ENCODE measurements around the gene C5orf63.

DNA sequence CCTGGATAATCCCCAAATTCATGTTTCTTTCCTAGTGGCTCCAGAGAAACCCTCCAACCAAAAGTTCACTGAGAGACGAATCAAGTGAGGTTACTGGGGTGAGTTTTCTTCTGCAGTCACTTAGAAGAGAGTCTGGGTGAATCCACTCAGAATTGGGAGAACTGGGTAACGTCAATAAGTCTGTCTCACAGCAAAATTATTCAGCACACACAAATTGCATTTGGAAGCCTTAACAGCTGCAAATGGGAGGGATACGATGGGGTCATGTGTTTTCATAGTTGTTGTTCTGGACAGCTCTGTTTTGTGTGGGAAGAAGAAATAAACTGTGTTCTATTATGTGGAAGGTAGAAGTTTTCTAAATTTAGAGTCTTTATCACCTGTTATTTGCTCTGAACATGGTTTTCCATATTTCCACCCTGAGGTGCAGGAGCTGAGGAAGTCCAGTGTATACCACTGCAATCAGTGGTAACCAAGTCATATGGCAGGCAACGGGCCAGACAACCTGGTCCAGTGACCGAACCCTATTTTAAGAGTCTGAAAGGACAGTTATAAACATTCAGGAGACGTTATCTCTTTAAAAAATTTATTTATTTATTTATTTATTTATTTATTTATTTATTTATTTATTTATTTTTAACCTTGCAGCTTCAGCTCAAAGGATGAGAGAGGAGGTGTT lies 64.9 kb downstream of the C5orf63 start:
- TF ChIP-seq CTCF (IDR thresholded peaks at IDR 0.05; ENCODE audit: poor library complexity, severe bottlenecking) (no peak), RAD21 (conservative IDR thresholded peaks at IDR 0.05) (no peak)
- TF ChIP-seq, protein P1, sequence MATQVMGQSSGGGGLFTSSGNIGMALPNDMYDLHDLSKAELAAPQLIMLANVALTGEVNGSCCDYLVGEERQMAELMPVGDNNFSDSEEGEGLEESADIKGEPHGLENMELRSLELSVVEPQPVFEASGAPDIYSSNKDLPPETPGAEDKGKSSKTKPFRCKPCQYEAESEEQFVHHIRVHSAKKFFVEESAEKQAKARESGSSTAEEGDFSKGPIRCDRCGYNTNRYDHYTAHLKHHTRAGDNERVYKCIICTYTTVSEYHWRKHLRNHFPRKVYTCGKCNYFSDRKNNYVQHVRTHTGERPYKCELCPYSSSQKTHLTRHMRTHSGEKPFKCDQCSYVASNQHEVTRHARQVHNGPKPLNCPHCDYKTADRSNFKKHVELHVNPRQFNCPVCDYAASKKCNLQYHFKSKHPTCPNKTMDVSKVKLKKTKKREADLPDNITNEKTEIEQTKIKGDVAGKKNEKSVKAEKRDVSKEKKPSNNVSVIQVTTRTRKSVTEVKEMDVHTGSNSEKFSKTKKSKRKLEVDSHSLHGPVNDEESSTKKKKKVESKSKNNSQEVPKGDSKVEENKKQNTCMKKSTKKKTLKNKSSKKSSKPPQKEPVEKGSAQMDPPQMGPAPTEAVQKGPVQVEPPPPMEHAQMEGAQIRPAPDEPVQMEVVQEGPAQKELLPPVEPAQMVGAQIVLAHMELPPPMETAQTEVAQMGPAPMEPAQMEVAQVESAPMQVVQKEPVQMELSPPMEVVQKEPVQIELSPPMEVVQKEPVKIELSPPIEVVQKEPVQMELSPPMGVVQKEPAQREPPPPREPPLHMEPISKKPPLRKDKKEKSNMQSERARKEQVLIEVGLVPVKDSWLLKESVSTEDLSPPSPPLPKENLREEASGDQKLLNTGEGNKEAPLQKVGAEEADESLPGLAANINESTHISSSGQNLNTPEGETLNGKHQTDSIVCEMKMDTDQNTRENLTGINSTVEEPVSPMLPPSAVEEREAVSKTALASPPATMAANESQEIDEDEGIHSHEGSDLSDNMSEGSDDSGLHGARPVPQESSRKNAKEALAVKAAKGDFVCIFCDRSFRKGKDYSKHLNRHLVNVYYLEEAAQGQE (IDR thresholded peaks at IDR 0.05; ENCODE audit: borderline replicate concordance), result no peak
